NT2/D1 (cell line): Measurements from ENCODE around the gene MORN2.

Source experiments
- DNase-seq: peaks from one replicate; pipeline ENCODE4 v3.0.0-alpha.2; 2011; ENCODE audit warnings: low read depth, low spot score
- H3K27me3 ChIP-seq: 2 replicates; pipeline ENCODE4 v1.6.0; 2011; ENCODE audit warnings: mild to moderate bottlenecking; ENCODE audit not compliant: insufficient read length, insufficient read depth
- H3K36me3 ChIP-seq: 2 replicates; pipeline ENCODE4 v1.6.1; 2011; ENCODE audit warnings: mild to moderate bottlenecking, low read length, mixed read lengths; ENCODE audit not compliant: insufficient read depth, insufficient read length
- H3K4me1 ChIP-seq: 2 replicates; pipeline ENCODE4 v1.5.1; 2011; ENCODE audit not compliant: insufficient read depth, insufficient read length
- H3K4me3 ChIP-seq: 2 replicates; pipeline ENCODE4 v1.5.1; 2011; ENCODE audit warnings: low read depth; ENCODE audit not compliant: insufficient read length
- H3K9ac ChIP-seq: 2 replicates; pipeline ENCODE4 v1.6.0; 2011; ENCODE audit warnings: low read depth; ENCODE audit not compliant: insufficient read length
- H3K9me3 ChIP-seq: 2 replicates; pipeline ENCODE4 v1.5.1; 2011; ENCODE audit warnings: mild to moderate bottlenecking, low read length; ENCODE audit not compliant: insufficient read depth
- SUZ12 ChIP-seq: IDR thresholded peaks from 2 replicates; pipeline ENCODE4 v1.6.1; 2011; ENCODE audit not compliant: insufficient read length, insufficient read depth; ENCODE audit errors: extremely low read depth
- YY1 ChIP-seq: IDR thresholded peaks from 2 replicates; pipeline ENCODE4 v1.6.1; 2011; ENCODE audit not compliant: insufficient read length, insufficient read depth
- ZNF274 ChIP-seq: IDR thresholded peaks from 2 replicates; pipeline ENCODE4 v1.6.1; 2011; ENCODE audit warnings: mild to moderate bottlenecking, low read depth, low read length

The MORN2 gene

GRCh38 chr2:38912619-38913018, 36.8 kb downstream of the MORN2 start:
- H3K4me3 ChIP-seq: no peak overlapping the region
- no peaks in the 10 kb centered on the region for H3K27me3 ChIP-seq

GRCh38 chr2:38922389-38922788, 46.6 kb downstream of the MORN2 start:
- no peak for TF ChIP-seq YY1
- TF ChIP-seq SUZ12: no peak
- no peak for TF ChIP-seq ZNF274
- Histone ChIP-seq H3K36me3 (no peaks in the 10 kb centered on the region), H3K9me3 (no peaks in the 10 kb centered on the region), H3K9ac (no peak overlapping the region), H3K4me1 (no peaks in the 10 kb centered on the region), H3K4me3 (no peak overlapping the region), H3K27me3 (no peaks in the 10 kb centered on the region)
- no peak for DNase-seq

More at GRCh38 chr2:38912619-38913018, 36.8 kb downstream of the MORN2 start:
- TF ChIP-seq ZNF274: no peak
- TF ChIP-seq SUZ12: no peak
- TF ChIP-seq YY1: no peak
- no peaks in the 10 kb centered on the region for H3K36me3 ChIP-seq
- H3K9ac ChIP-seq: no peak overlapping the region
- DNase-seq: no peak
- no peaks in the 10 kb centered on the region for H3K9me3 ChIP-seq
- H3K4me1 ChIP-seq: peaks cover 2% of the 10 kb centered on the region

GRCh38 chr2:38922902-38923301, 47.1 kb downstream of the MORN2 start:
- no peak for TF ChIP-seq ZNF274
- no peak for TF ChIP-seq SUZ12
- TF ChIP-seq YY1: no peak
- Histone ChIP-seq H3K4me3 (no peak overlapping the region), H3K36me3 (no peaks in the 10 kb centered on the region), H3K4me1 (no peaks in the 10 kb centered on the region), H3K9ac (no peak overlapping the region), H3K9me3 (no peaks in the 10 kb centered on the region), H3K27me3 (no peaks in the 10 kb centered on the region)
- no peak for DNase-seq

GRCh38 chr2:38925982-38926381, 50.2 kb downstream of the MORN2 start:
- Histone ChIP-seq H3K4me1 (no peaks in the 10 kb centered on the region), H3K9me3 (no peaks in the 10 kb centered on the region), H3K27me3 (no peaks in the 10 kb centered on the region), H3K9ac (no peak overlapping the region), H3K4me3 (no peak overlapping the region), H3K36me3 (no peaks in the 10 kb centered on the region)
- no peak for TF ChIP-seq ZNF274
- TF ChIP-seq SUZ12: no peak
- DNase-seq: no peak

GRCh38 chr2:38930600-38930999, 54.8 kb downstream of the MORN2 start:
- TF ChIP-seq ZNF274 (no peak), SUZ12 (no peak), YY1 (no peak)
- H3K27me3 ChIP-seq: no peaks in the 10 kb centered on the region
- no peak overlapping the region for H3K4me3 ChIP-seq

More at GRCh38 chr2:38930600-38930999, 54.8 kb downstream of the MORN2 start:
- H3K4me1 ChIP-seq: no peaks in the 10 kb centered on the region
- no peak overlapping the region for H3K9ac ChIP-seq
- H3K9me3 ChIP-seq: no peaks in the 10 kb centered on the region
- no peaks in the 10 kb centered on the region for H3K36me3 ChIP-seq
- DNase-seq: no peak
